Stimulated activated CD4-positive, alpha-beta T cell treated with anti-CD3 and anti-CD28 coated beads, Interleukin-12 subunit alpha, Interleukin-12 subunit beta, amount 100 ng/mL, for 48 hours (primary cell): Measurements from ENCODE around the gene SHISA9.

Experiments
- DNase-seq, 3 donors: peaks; one replicate each; pipeline ENCODE4 v3.0.0-alpha.2; 2020; ENCODE audit warnings: low read depth in 2 of 3, low spot score in 1 of 3

The SHISA9 gene

DNA sequence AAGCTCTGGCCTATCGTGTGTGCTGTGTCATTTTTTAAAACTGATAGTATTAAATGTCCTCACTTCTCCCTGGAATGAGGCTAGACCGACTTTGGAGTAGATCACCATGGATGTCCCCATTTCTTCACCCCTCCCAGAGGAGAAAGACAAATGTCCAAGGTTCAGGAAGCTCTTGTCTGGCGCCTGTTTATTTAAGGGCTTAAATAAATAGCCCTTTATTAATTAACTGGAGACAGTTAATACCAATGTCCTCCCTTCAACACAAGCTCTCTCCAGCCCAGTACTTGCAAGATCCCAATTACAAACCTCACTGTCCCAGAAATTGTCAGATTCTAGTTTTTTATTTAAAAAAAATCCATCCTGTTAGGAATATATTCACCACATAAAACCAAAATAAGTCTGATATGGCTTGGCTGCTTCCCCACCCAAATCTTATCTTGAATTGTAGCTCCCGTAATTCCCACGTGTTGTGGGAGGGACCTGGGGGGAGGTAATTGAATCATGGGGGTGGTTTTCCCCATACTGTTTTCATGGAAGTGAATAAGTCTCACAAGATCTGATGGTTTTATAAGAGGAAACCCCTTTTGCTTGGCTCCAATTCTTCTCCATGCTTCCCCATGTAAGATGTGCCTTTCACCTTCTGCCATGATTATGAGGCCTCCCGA, 344.4 kb downstream of the SHISA9 start:
- DNase-seq: no peak

DNA sequence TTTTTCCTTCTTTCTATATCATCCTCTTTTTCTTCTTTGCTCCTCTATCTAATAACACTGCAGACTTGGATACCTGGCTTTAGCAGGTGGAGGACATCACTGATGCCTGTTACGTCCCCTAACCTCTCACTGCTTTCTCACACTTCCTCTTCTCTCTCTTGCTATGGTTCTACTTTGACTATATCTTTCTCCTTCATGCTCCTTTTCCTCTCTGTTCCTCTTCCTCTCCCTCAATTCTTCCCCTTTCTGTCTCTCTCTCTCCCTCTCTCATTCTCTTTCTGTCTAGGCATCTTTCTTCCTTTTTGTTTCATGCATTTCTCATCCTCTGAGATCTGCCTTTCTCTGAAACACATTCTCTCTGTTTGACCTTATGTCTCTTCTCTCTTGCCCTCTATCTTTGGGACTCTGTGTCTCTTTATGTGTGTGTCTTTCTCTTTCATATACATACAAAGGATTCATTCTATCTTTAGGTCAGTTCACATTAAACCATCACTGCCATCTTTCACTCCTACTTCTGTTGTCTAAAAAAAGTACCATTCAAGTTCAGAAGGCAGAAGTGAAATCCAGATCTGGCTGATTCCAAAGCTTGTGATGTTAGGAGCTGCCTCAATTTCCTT, 353.7 kb downstream of the SHISA9 start:
- no peak for DNase-seq

DNA sequence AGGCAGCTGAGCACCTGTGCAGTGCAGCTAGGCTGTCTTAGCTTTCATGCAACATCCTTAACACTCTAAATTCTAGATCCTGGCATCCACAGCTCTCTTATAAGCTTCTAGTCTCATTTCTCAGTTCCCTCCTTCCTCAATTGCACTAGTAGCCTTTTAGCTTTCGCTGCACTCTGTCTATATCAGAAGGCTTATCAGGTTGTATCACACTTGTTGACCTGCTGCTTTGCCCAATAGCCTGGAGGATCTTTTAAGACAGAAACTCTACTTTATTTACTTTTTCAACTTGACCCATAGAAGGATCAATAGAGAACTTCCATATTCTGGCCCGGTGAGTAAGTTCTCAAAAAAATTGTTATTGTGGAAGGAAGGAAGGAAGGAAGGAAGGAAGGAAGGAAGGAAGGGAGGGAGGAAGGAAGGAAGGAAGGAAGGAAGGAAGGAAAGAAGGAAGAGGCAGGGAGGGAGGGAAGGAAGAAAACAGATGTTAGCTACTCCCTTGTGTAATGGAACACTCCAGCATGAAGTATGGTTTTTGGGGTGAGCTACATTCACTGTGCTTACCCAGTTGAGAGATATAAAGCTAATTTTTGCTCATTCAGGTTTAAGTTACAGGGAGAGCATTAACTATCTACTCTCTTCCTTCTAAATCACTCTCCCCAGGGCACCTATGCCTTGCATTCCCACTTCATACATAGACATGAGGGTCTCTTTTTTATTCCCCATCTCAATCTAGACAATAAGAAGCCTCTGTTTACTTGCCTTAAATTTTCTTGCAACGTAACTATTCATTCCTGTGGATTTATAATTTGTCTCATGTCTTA, 361.1 kb downstream of the SHISA9 start:
- DNase-seq: no peak

DNA sequence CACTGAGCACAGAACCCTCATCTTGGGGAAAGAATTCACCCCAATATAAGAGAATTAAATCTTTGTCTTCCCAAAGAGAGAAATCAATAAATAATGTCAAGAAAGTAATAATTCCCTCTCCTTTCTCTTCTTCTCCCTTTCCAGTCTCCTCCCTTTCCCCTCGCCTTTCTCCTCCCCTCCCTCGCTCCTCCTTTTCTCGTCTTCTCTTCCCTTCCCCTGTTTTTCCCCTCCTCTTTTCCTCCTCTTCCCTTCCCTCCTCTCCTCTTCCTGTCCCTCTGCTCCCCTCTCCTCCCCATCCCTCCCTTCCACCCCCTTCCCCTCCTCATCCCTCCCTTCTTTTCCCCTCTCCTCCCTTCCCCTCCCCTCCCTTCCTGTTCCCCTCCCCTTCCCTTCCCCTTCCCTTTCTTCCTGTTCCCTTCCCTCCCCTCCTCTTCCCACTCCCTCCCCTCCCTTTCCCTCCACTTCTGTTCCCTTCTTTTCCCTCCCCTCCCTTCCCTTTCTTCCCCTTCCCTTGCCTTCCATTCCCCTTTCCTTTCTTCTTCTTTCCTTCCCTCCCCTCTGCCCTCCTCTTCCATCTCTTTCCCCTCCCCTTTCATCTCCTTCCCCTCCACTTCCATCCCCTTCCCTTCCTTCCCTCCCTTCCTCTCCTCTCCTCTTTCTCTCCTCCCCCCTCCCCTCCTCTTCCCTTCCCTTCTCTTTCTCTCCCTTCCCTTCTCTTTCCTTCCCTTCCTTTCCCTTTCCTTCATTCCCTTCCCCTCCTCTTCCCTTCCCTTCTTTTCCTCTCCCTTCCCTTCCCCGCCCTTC, 363.6 kb downstream of the SHISA9 start:
- no peak for DNase-seq

DNA sequence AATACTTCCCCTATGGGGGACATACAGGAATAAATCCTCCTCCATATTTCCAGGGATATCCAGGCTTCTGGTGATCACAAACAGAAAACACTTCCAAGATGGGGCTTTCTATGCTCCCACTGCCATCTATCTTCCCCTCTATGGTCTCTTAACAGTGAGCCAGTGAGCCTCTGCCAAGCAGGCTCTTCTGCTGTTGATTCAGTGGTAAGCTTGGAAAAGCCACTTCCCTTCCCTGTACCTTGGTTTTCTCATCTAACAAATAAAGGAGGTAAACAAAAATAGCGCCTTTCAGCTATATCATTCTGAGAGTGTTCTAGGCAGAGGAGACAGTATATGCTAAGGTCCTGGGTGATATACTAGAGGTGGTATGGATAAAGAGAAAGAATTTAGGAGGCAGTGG, 368.0 kb downstream of the SHISA9 start:
- DNase-seq: no peak

DNA sequence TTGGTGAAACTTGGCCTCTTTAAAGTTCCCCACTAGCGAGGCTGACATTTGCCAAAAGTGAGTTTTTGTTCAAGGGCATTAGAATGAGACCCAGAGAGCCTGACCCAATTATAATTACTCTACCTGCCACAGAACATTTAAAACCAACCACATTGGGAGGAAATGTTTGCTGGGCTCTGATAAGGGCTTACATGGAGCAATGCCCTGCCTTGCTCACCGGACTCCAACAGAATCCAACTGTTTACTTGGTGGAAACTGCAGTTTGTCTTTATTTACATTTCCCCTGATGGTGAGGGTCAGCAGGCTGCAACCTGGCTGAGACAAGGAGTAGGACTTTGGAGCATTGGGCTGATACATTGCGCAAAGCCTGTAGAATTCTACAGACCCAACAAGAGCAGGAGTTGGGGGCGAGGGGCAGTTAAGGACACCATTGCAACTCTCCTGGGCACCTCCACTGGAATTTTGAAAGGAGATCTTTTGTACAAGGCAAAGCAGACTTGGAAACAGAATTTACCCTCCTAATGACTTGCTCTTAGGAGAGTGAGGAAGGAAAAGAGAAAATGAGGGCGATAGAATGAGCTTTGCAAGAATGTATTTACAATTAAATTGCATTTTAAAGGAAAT, 368.6 kb downstream of the SHISA9 start:
- DNase-seq: no peak

DNA sequence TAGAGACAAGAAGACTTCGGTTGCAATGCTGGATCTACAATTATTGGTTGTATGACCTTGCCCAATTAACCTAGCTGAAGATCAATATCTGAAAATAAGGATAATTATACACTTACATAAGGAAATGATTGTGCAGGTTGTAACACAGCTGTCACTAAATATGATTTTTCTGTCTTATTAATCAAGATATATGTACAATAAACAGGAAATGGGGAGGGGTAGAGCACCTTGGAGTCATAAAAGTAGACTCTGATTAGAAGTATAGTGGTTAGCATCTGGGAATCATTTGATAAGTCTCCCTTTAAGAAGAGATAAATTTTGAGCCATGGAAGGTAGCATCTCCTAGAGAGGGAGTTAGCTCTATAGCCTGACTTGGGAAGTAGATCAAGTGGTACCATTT, 369.2 kb downstream of the SHISA9 start:
- no peak for DNase-seq

DNA sequence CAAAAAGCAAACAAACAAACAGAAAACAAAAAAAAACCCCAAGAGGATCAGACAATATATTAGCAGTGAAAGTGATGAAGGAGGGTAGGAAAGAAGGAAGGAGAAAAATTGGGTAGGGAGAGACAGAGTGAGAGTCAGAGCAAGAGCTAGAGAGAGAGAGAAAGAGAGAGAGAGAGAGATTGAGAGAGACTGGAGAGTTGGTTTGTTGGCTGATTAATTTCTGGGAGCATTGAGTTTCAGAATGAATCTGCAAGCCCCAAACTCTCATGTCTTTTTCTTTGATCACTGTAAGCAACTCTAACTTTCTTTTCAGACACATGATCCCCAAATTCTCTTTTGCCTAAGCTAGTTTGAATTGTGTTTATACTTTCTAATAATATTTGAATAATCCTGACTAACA, 388.1 kb downstream of the SHISA9 start:
- no peak for DNase-seq
